Left kidney (tissue), 2 donors: ENCODE data around the gene NFKBIE. TPM values are rescaled to one million over a fixed set of nuclear protein-coding genes. Genes with fewer than 3 reads are reported as not detected.
"Not testable (repeated sequence)": the region's sequence is repeated elsewhere in the genome, so short reads cannot be mapped to it uniquely, and the experiment has no call there.

Experiments
- DNase-seq: peaks from one replicate; pipeline ENCODE4 v3.0.0-alpha.2; 2013
- polyA plus RNA-seq: library from polyadenylated mRNA; unstranded; fragments of 120-200 nt; gene quantifications from one replicate; pipeline ENCODE4 v1.2.1, GENCODE V29; 2013; ENCODE audit not compliant: insufficient read length

NFKBIE gene
- polyA plus RNA-seq, 1 donor = 9.6 TPM

GRCh38 chr6:44245912-44246662 is 19.3 kb downstream of the NFKBIE start:
- peak; percentile 84 for DNase-seq

GRCh38 chr6:44245391-44245911 is 19.9 kb downstream of the NFKBIE start:
- DNase-seq = no peak

- DNase-seq = no peak
Measured at GRCh38 chr6:44243345-44243744, 22.0 kb downstream of the NFKBIE start.

GRCh38 chr6:44238687-44239350 is 26.5 kb downstream of the NFKBIE start:
- DNase-seq = no peak

- no peak for DNase-seq
Measured at GRCh38 chr6:44237813-44238433, 27.4 kb downstream of the NFKBIE start.

GRCh38 chr6:44237021-44237812 is 28.1 kb downstream of the NFKBIE start:
- peak; percentile 83 for DNase-seq

GRCh38 chr6:44235891-44236516 is 29.3 kb downstream of the NFKBIE start:
- no peak for DNase-seq

GRCh38 chr6:44235269-44235668 is 30.1 kb downstream of the NFKBIE start:
- DNase-seq = no peak

GRCh38 chr6:44234101-44235025 is 31.0 kb downstream of the NFKBIE start:
- DNase-seq = no peak

GRCh38 chr6:44233567-44234100 is 31.7 kb downstream of the NFKBIE start:
- DNase-seq = no peak

GRCh38 chr6:44232676-44233566 is 32.4 kb downstream of the NFKBIE start:
- DNase-seq = no peak

GRCh38 chr6:44231426-44231825 is 33.9 kb downstream of the NFKBIE start:
- DNase-seq = not testable (repeated sequence)

- no peak for DNase-seq
Measured at GRCh38 chr6:44230034-44230675, 35.2 kb downstream of the NFKBIE start.

- no peak for DNase-seq
Measured at GRCh38 chr6:44229376-44230033, 35.8 kb downstream of the NFKBIE start.

- DNase-seq = no peak
Measured at GRCh38 chr6:44228836-44229235, 36.5 kb downstream of the NFKBIE start.

- DNase-seq = no peak
Measured at GRCh38 chr6:44228433-44228832, 36.9 kb downstream of the NFKBIE start.

- no peak for DNase-seq
Measured at GRCh38 chr6:44228031-44228430, 37.3 kb downstream of the NFKBIE start.
